Measurements from ENCODE around the gene SPON2.

- no peak for TF ChIP-seq CTCF (IDR thresholded peaks at IDR 0.05)
- no peak for TF ChIP-seq CHD2 (IDR thresholded peaks at IDR 0.05; ENCODE audit: low read length, partially characterized antibody)
- TF ChIP-seq HDAC2 (IDR thresholded peaks at IDR 0.05) = no peak
- TF ChIP-seq POLR2A (IDR thresholded peaks at IDR 0.05; ENCODE audit: low read length) = no peak
- no peak for TF ChIP-seq CBX2 (IDR thresholded peaks at IDR 0.05; ENCODE audit: borderline replicate concordance, low read depth)
- TF ChIP-seq CBX8 (IDR thresholded peaks at IDR 0.05) = no peak
- TF ChIP-seq EP300 (IDR thresholded peaks at IDR 0.05) = no peak
- no peak for TF ChIP-seq USF2 (IDR thresholded peaks at IDR 0.05)
- no peak for TF ChIP-seq MYC (IDR thresholded peaks at IDR 0.05; ENCODE audit: borderline replicate concordance, low read length)
These were observed 40.4 kb upstream of the SPON2 start for GRCh38 chr4:1212546-1213335.

All from A549 (cell line).